ENCODE measurements around the gene RAB7B.

The RAB7B gene

DNA sequence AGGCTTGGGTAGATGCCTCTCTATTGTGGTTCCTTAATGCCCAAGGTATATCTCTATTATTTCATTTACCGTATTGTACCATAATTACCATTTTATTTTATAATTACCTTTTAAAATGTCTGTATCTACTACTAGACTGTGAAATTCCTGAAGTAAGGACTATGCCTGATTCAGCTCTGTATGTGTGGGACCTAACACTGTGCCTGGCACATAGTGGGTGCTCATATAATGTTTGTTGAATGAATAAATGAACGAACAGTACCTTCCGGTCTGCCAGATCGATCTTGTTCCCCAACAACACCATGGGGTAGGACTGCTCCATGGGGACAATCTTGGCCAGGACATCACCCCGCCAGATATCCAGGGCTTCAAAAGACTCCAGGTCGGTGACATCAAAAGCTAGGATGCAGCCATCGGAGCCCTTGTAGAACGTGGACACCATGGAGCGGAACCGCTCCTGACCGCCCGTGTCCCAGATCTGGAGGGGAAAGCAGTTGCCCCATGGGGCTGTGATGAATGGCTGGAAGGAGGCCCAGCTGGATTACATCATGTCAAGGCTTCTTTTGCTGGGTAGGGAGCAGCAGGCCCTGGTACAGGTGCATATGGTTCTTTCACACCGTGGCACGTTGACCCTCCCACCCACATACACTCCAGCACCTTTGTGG lies 10.8 kb downstream of the RAB7B start:
- Histone ChIP-seq H3K27ac (no peak overlapping the region), H3K36me3 (replicated peaks) (no peaks in the 10 kb centered on the region), H3K27me3 (replicated peaks) (no peaks in the 10 kb centered on the region), H3K4me3 (ENCODE audit: low read depth, low read length) (no peak overlapping the region)
- DNase-seq: no peak
- no peak for TF ChIP-seq CTCF (IDR thresholded peaks at IDR 0.05; ENCODE audit: low read depth, low read length, missing control alignments)
- in situ Hi-C loops (cut with HindIII; ENCODE audit: low pct_ligation_motif_present, low sequenced_read_pairs): loop anchor here (25.0 kb wide), 1 partner anchor 120 kb away; the partner anchor contains the start of gene AVPR1B

- no peak for DNase-seq
- TF ChIP-seq CTCF (IDR thresholded peaks at IDR 0.05; ENCODE audit: low read depth, low read length, missing control alignments): no peak
- H3K27ac ChIP-seq: no peak overlapping the region
- H3K27me3 ChIP-seq (replicated peaks): no peaks in the 10 kb centered on the region
- H3K36me3 ChIP-seq (replicated peaks): no peaks in the 10 kb centered on the region
- in situ Hi-C loops (cut with HindIII; ENCODE audit: low pct_ligation_motif_present, low sequenced_read_pairs): loop anchor here (25.0 kb wide), 1 partner anchor 121 kb away; the partner anchor contains the start of gene AVPR1B
- H3K4me3 ChIP-seq (ENCODE audit: low read depth, low read length): no peak overlapping the region
Observed at GRCh38 chr1:205991237-205991636, 12.0 kb downstream of the RAB7B start.

- no peak for DNase-seq
- no peak for TF ChIP-seq CTCF (IDR thresholded peaks at IDR 0.05; ENCODE audit: low read depth, low read length, missing control alignments)
- Histone ChIP-seq H3K4me3 (ENCODE audit: low read depth, low read length) (no peak overlapping the region), H3K27ac (no peak overlapping the region), H3K36me3 (replicated peaks) (no peaks in the 10 kb centered on the region), H3K27me3 (replicated peaks) (no peaks in the 10 kb centered on the region)
- in situ Hi-C loops (cut with HindIII; ENCODE audit: low pct_ligation_motif_present, low sequenced_read_pairs): loop anchor here (25.0 kb wide), 1 partner anchor 122 kb away; the partner anchor contains the start of gene AVPR1B
Observed at GRCh38 chr1:205990226-205990625, 13.0 kb downstream of the RAB7B start.

- TF ChIP-seq CTCF (IDR thresholded peaks at IDR 0.05; ENCODE audit: low read depth, low read length, missing control alignments): no peak
- no peak for DNase-seq
- in situ Hi-C loops (cut with HindIII; ENCODE audit: low pct_ligation_motif_present, low sequenced_read_pairs): loop anchor here (25.0 kb wide), 1 partner anchor 123 kb away; the partner anchor contains the start of gene AVPR1B
- no peak overlapping the region for H3K27ac ChIP-seq
- no peaks in the 10 kb centered on the region for H3K36me3 ChIP-seq (replicated peaks)
- H3K27me3 ChIP-seq (replicated peaks): no peaks in the 10 kb centered on the region
- no peak overlapping the region for H3K4me3 ChIP-seq (ENCODE audit: low read depth, low read length)
Observed at GRCh38 chr1:205989786-205990185, 13.4 kb downstream of the RAB7B start.

GRCh38 chr1:205988585-205988995 lies 14.6 kb downstream of the RAB7B start:
- in situ Hi-C loops (cut with HindIII; ENCODE audit: low pct_ligation_motif_present, low sequenced_read_pairs): loop anchor here (25.0 kb wide), 1 partner anchor 124 kb away; the partner anchor contains the start of gene AVPR1B
- Histone ChIP-seq H3K27ac (no peak overlapping the region), H3K4me3 (ENCODE audit: low read depth, low read length) (no peak overlapping the region), H3K36me3 (replicated peaks) (no peaks in the 10 kb centered on the region), H3K27me3 (replicated peaks) (no peaks in the 10 kb centered on the region)
- DNase-seq: no peak
- TF ChIP-seq CTCF (IDR thresholded peaks at IDR 0.05; ENCODE audit: low read depth, low read length, missing control alignments): no peak
